Trophoblast cell (in vitro differentiated cells and primary cell): Measurements from ENCODE around the gene CDKAL1.

Source experiments
- DNase-seq, 2 donors: peaks; one replicate each; pipeline ENCODE4 v3.0.0-alpha.2; 2016
- H2AFZ ChIP-seq: 2 replicates; pipeline ENCODE4 v1.6.1; 2013; ENCODE audit warnings: low read length, moderate library complexity, mild to moderate bottlenecking; ENCODE audit not compliant: insufficient read depth, poor library complexity
- H2AK5ac ChIP-seq: 2 replicates; pipeline ENCODE4 v1.6.1; 2013; ENCODE audit warnings: mild to moderate bottlenecking, low read length
- H2BK120ac ChIP-seq: 2 replicates; pipeline ENCODE4 v1.6.1; 2013; ENCODE audit warnings: low read length, mild to moderate bottlenecking, moderate library complexity; ENCODE audit not compliant: insufficient read depth, poor library complexity
- H2BK12ac ChIP-seq: 2 replicates; pipeline ENCODE4 v1.6.1; 2013; ENCODE audit warnings: mild to moderate bottlenecking, low read length, moderate library complexity
- H2BK5ac ChIP-seq: 2 replicates; pipeline ENCODE4 v1.6.1; 2013; ENCODE audit warnings: low read length, low read depth, moderate library complexity, mild to moderate bottlenecking; ENCODE audit not compliant: poor library complexity
- H3K14ac ChIP-seq: 2 replicates; pipeline ENCODE4 v1.6.1; 2013; ENCODE audit warnings: mild to moderate bottlenecking, low read length
- H3K18ac ChIP-seq: 2 replicates; pipeline ENCODE4 v1.6.1; 2013; ENCODE audit warnings: mild to moderate bottlenecking, low read length
- H3K23ac ChIP-seq: 2 replicates; pipeline ENCODE4 v1.6.1; 2013; ENCODE audit warnings: low read length
- H3K27ac ChIP-seq: 2 replicates; pipeline ENCODE4 v1.5.1; 2013; ENCODE audit warnings: low read depth, mild to moderate bottlenecking, inconsistent platforms, low read length, moderate library complexity
- H3K27me3 ChIP-seq: 2 replicates; pipeline ENCODE4 v1.6.1; 2013; ENCODE audit warnings: inconsistent platforms, mild to moderate bottlenecking, low read length, moderate library complexity; ENCODE audit not compliant: insufficient read depth
- H3K36me3 ChIP-seq, 2 experiments: 1 replicate in 1 of 2; 2 replicates in 1 of 2; pipeline ENCODE4 v1.6.1; 2013; ENCODE audit warnings: low read length in 2 of 2, mild to moderate bottlenecking in 2 of 2, moderate library complexity in 1 of 2; ENCODE audit not compliant: insufficient read depth in 2 of 2, control insufficient read depth in 1 of 2
- H3K4ac ChIP-seq: 2 replicates; pipeline ENCODE4 v1.6.1; 2013; ENCODE audit warnings: low read depth, mild to moderate bottlenecking, low read length, moderate library complexity
- H3K4me1 ChIP-seq, 2 experiments: 1 replicate in 1 of 2; 2 replicates in 1 of 2; pipeline ENCODE4 v1.6.1; 2013; ENCODE audit warnings: low read length in 2 of 2, mild to moderate bottlenecking in 2 of 2, moderate library complexity in 1 of 2; ENCODE audit not compliant: insufficient read depth in 2 of 2, control insufficient read depth in 1 of 2
- H3K4me2 ChIP-seq: 2 replicates; pipeline ENCODE4 v1.6.1; 2013; ENCODE audit warnings: inconsistent platforms, mild to moderate bottlenecking, low read length, moderate library complexity
- H3K4me3 ChIP-seq: 2 replicates; pipeline ENCODE4 v1.5.1; 2013; ENCODE audit warnings: mild to moderate bottlenecking, low read depth, low read length, inconsistent platforms
- H3K79me1 ChIP-seq: one replicate; pipeline ENCODE4 v1.6.1; 2013; ENCODE audit warnings: low read length
- H3K79me2 ChIP-seq: 2 replicates; pipeline ENCODE4 v1.6.1; 2013; ENCODE audit warnings: low read length, mild to moderate bottlenecking; ENCODE audit not compliant: control insufficient read depth, insufficient read depth, poor library complexity
- H3K9ac ChIP-seq: 2 replicates; pipeline ENCODE4 v1.6.1; 2013; ENCODE audit warnings: mild to moderate bottlenecking, low read length
- H3K9me3 ChIP-seq: 2 replicates; pipeline ENCODE4 v1.6.1; 2013; ENCODE audit warnings: low read depth, mild to moderate bottlenecking, control low read depth, inconsistent platforms, low read length; ENCODE audit not compliant: insufficient read depth
- H4K12ac ChIP-seq: 2 replicates; pipeline ENCODE4 v1.6.1; 2013; ENCODE audit warnings: low read depth, mild to moderate bottlenecking, low read length, moderate library complexity
- H4K8ac ChIP-seq: 2 replicates; pipeline ENCODE4 v1.6.1; 2013; ENCODE audit warnings: low read depth, mild to moderate bottlenecking, low read length, moderate library complexity
- H4K91ac ChIP-seq: one replicate; pipeline ENCODE4 v1.6.1; 2013; ENCODE audit warnings: low read depth, mild to moderate bottlenecking, low read length, moderate library complexity
- WGBS: extraction: QIAGEN DNeasy Blood & Tissue Kit; methylation state at CpG from one replicate; pipeline ENCODE4 v1.1.7; 2013; ENCODE audit warnings: missing lambda C conversion rate; ENCODE audit not compliant: insufficient read length, insufficient coverage; ENCODE audit errors: extremely low coverage; 5-methylcytosine and 5-hydroxymethylcytosine counted together

The CDKAL1 gene

DNA sequence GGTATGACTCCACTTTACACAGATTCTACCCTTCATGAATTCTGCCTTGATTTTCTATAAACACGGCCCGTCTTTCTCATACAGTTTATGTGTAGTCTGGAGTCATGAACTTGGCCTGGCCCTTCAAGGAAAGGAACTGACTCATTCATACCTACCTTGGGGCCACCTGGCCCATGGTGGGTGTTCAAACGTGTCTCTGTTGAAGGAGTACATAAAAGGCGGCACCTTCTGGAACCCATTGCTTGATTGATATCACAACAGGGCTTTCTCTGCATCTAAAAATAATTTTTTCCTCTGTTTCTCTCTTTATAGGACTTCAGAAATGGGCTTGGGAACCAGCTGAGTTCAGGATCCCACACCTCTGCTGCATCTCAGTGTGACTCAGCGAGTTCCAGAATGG is 696.3 kb downstream of the CDKAL1 start:
- no peak overlapping the region for H3K4me3 ChIP-seq
- no peaks in the 10 kb centered on the region for H3K79me2 ChIP-seq
- no peak overlapping the region for H3K18ac ChIP-seq
- peaks cover 3% of the 10 kb centered on the region for H3K9me3 ChIP-seq
- no peak overlapping the region for H2BK120ac ChIP-seq
- no peak overlapping the region for H2BK5ac ChIP-seq
- H2AFZ ChIP-seq, result no peak overlapping the region
- H4K91ac ChIP-seq, result no peak overlapping the region
- no peak overlapping the region for H3K4ac ChIP-seq
- H3K9ac ChIP-seq, result no peak overlapping the region
- H3K27ac ChIP-seq, result no peak overlapping the region
- no peak overlapping the region for H4K12ac ChIP-seq
- no peak overlapping the region for H3K14ac ChIP-seq
- no peaks in the 10 kb centered on the region for H3K79me1 ChIP-seq
- DNase-seq, result no peak
- H3K36me3 ChIP-seq, result no peaks in the 10 kb centered on the region
- no peak overlapping the region for H3K23ac ChIP-seq
- no peak overlapping the region for H2BK12ac ChIP-seq
- WGBS, result no CpG with 5 or more reads among the region's 5 CpGs
- H3K27me3 ChIP-seq, result no peaks in the 10 kb centered on the region
- no peak overlapping the region for H3K4me2 ChIP-seq
- H4K8ac ChIP-seq, result no peak overlapping the region
- H2AK5ac ChIP-seq, result no peak overlapping the region
- H3K4me1 ChIP-seq, result peaks cover 0 to under 1% of the 10 kb centered on the region in 2 experiments

DNA sequence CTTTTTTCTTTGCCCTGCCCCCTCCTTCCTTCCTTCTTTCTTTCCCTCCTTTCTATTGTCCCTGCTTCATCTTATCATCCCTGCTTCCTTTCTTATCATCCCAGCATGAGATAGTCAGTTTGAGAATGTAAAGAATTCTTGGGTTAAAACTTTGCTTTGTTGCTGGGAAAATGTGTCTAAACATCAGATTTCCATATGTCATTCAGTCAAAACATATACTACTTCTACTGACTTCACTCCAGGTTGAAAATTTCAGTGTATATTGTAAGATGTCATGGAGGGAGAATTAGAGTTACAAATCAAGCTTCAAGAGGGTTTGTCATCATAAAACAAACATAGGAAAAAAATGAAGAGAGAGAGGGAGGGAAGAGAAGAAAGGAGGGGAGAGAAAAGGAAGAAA is 700.9 kb downstream of the CDKAL1 start:
- Histone ChIP-seq H3K4me1 (peaks cover 0 to 2% of the 10 kb centered on the region in 2 experiments), H2BK12ac (no peak overlapping the region), H3K18ac (no peak overlapping the region), H2BK5ac (no peak overlapping the region), H3K79me1 (no peaks in the 10 kb centered on the region), H3K79me2 (no peaks in the 10 kb centered on the region), H3K9ac (no peak overlapping the region), H3K9me3 (peaks cover 3% of the 10 kb centered on the region), H4K8ac (no peak overlapping the region), H3K4me3 (no peak overlapping the region), H2AK5ac (no peak overlapping the region), H3K4me2 (no peak overlapping the region), H4K91ac (no peak overlapping the region), H3K4ac (no peak overlapping the region), H3K36me3 (no peaks in the 10 kb centered on the region), H2AFZ (no peak overlapping the region), H3K14ac (no peak overlapping the region), H3K27me3 (no peaks in the 10 kb centered on the region), H3K27ac (no peak overlapping the region), H4K12ac (no peak overlapping the region), H2BK120ac (no peak overlapping the region), H3K23ac (no peak overlapping the region)
- peak in 1 of 2 donors; percentile 16 for DNase-seq

DNA sequence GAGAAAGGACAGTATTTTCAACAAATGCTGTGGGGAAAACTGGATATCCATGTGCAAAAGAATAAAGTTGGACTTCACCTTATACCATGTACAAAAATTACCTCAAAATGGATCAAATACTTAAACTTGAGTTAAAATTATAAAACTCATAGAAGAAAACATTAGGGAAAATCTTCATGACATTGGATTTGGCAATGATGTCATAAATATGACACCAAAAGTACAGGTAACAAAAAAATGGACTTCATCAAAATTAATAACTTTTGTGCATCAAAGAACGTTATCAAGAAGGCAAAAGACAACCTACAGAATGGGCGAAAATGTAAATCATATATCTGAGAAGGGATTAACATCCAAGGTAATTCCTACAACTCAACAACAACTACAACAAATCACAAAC is 704.0 kb downstream of the CDKAL1 start:
- no peak overlapping the region for H3K23ac ChIP-seq
- H4K91ac ChIP-seq, result no peak overlapping the region
- no peak overlapping the region for H4K12ac ChIP-seq
- no peak overlapping the region for H2BK12ac ChIP-seq
- H2AK5ac ChIP-seq, result no peak overlapping the region
- no peak overlapping the region for H3K9ac ChIP-seq
- no CpG with 5 or more reads among the region's 2 CpGs for WGBS
- no peak overlapping the region for H3K4ac ChIP-seq
- no peaks in the 10 kb centered on the region for H3K79me2 ChIP-seq
- peaks cover 0 to 2% of the 10 kb centered on the region in 2 experiments for H3K4me1 ChIP-seq
- no peak overlapping the region for H3K4me2 ChIP-seq
- no peak overlapping the region for H2AFZ ChIP-seq
- H2BK5ac ChIP-seq, result no peak overlapping the region
- no peak overlapping the region for H3K14ac ChIP-seq
- H3K27me3 ChIP-seq, result no peaks in the 10 kb centered on the region
- H3K79me1 ChIP-seq, result no peaks in the 10 kb centered on the region
- no peak overlapping the region for H4K8ac ChIP-seq
- peaks cover 3% of the 10 kb centered on the region for H3K9me3 ChIP-seq
- H2BK120ac ChIP-seq, result no peak overlapping the region
- H3K27ac ChIP-seq, result no peak overlapping the region
- no peak overlapping the region for H3K4me3 ChIP-seq
- H3K36me3 ChIP-seq, result no peaks in the 10 kb centered on the region
- no peak for DNase-seq
- no peak overlapping the region for H3K18ac ChIP-seq

DNA sequence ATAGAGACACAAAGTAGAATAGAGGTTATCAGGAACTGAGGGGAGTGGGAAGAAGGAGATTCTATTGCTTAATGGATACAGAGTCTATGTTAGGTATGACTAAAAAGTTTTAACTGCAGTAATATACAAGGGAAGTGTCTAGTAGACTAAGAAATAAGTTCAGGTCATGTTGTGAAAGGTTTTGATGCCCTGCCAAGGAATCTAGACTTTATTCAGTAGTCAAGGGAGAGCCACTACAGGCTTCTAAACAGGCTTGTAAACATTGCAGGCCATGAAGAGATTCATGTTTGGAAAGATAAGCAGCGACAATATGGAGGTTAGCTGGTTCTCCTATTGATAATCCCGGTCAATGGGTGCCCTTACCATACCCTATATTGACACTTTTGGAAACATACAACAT is 706.5 kb downstream of the CDKAL1 start:
- no CpG with 5 or more reads among the region's 2 CpGs for WGBS
- H3K27ac ChIP-seq, result peak overlapping the region; percentile 17
- no peak overlapping the region for H2AFZ ChIP-seq
- no peak overlapping the region for H2BK120ac ChIP-seq
- no peaks in the 10 kb centered on the region for H3K9me3 ChIP-seq
- H3K27me3 ChIP-seq, result no peaks in the 10 kb centered on the region
- H4K91ac ChIP-seq, result no peak overlapping the region
- no peak overlapping the region for H3K4me2 ChIP-seq
- H3K79me2 ChIP-seq, result no peaks in the 10 kb centered on the region
- H3K18ac ChIP-seq, result no peak overlapping the region
- no peak overlapping the region for H4K8ac ChIP-seq
- H3K9ac ChIP-seq, result no peak overlapping the region
- no peak overlapping the region for H3K14ac ChIP-seq
- no peaks in the 10 kb centered on the region for H3K79me1 ChIP-seq
- no peak overlapping the region for H3K4me3 ChIP-seq
- H2BK12ac ChIP-seq, result no peak overlapping the region
- H3K23ac ChIP-seq, result no peak overlapping the region
- no peak overlapping the region for H2BK5ac ChIP-seq
- H4K12ac ChIP-seq, result no peak overlapping the region
- peaks cover under 1 to 2% of the 10 kb centered on the region in 2 experiments for H3K4me1 ChIP-seq
- H3K36me3 ChIP-seq, result no peaks in the 10 kb centered on the region
- H3K4ac ChIP-seq, result no peak overlapping the region
- H2AK5ac ChIP-seq, result no peak overlapping the region
- DNase-seq, result no peak
